Uterus (tissue), 4 donors: ENCODE data around the gene WDR64. TPM values are rescaled to one million over a fixed set of nuclear protein-coding genes. Genes with fewer than 3 reads are reported as not detected.

ENCODE experiments used
- DNase-seq, 2 donors: peaks; one replicate each; pipeline ENCODE4 v3.0.0-alpha.2; 2019 to 2020
- H3K27ac ChIP-seq, 2 donors: fragments of 200-600 bp; sonication (generic); 1 replicate in 1 of 2; 2 replicates in 1 of 2; pipeline ENCODE4 v1.5.1; 2016 to 2018
- H3K27me3 ChIP-seq, 2 donors: fragments of 200-600 bp; sonication (generic); one replicate each; pipeline ENCODE4 v1.5.1; 2018 to 2019; ENCODE audit warnings: control low read depth in 1 of 2
- H3K36me3 ChIP-seq, 2 donors: fragments of 200-600 bp; sonication (generic); one replicate each; pipeline ENCODE4 v1.5.1; 2019; ENCODE audit warnings: control low read depth in 1 of 2
- H3K4me1 ChIP-seq, 2 donors: fragments of 200-600 bp; sonication (generic); one replicate each; pipeline ENCODE4 v1.5.1; 2018 to 2019; ENCODE audit warnings: control low read depth in 1 of 2
- H3K4me3 ChIP-seq, 2 donors: fragments of 200-600 bp; sonication (generic); 1 replicate in 1 of 2; 2 replicates in 1 of 2; pipeline ENCODE4 v1.5.1; 2018 to 2019; ENCODE audit warnings: mild to moderate bottlenecking in 1 of 2
- H3K9me3 ChIP-seq, 2 donors: fragments of 200-600 bp; sonication (generic); one replicate each; pipeline ENCODE4 v1.5.1; 2019; ENCODE audit warnings: control low read depth in 1 of 2
- CTCF ChIP-seq, 4 experiments: fragments of 200-600 bp in 2 of 4; fragments of 450-650 bp in 2 of 4; sonication (generic) in 2 of 4; IDR thresholded peaks; one replicate each; pipeline ENCODE4 v1.5.1; 2016 to 2019; ENCODE audit warnings: antibody characterized with exemption in 4 of 4, mild to moderate bottlenecking in 2 of 4, moderate library complexity in 1 of 4
- POLR2A ChIP-seq, 2 donors: fragments of 450-650 bp; IDR thresholded peaks; one replicate each; pipeline ENCODE4 v1.6.1; 2016; ENCODE audit warnings: antibody characterized with exemption in 2 of 2, mild to moderate bottlenecking in 1 of 2, moderate library complexity in 1 of 2
- intact Hi-C: fragments of 100-400 bp; cut with DNase I; formaldehyde crosslinking; loops from one replicate; pipeline ENCODE4 v1.15.1; 2023; ENCODE audit warnings: low total_unique reads
- total RNA-seq, 4 donors: library from RNA; depleted of rRNA in 3 of 4; stranded (reverse); fragments of >200 nt in 3 of 4; gene quantifications; one replicate each; pipeline versions ENCODE4 v1.1.0 to v1.2.4, GENCODE V29; 2014 to 2023
- donor health status: DM: yes; HTN: yes; CAD: no.

Gene WDR64
- total RNA-seq, 4 donors from 2014 or later, result 0.21 TPM; not detected in 3

GRCh38 chr1:241738284-241739078 is 86.4 kb downstream of the WDR64 start:
- Histone ChIP-seq H3K36me3 (no peaks in the 10 kb centered on the region), H3K4me1 (no peaks in the 10 kb centered on the region), H3K27ac (no peak overlapping the region), H3K9me3 (no peaks in the 10 kb centered on the region), H3K27me3 (no peaks in the 10 kb centered on the region), H3K4me3 (no peak overlapping the region)
- TF ChIP-seq CTCF (IDR thresholded peaks at IDR 0.05) (no peak), POLR2A (IDR thresholded peaks at IDR 0.05) (no peak)
- DNase-seq, result no peak
- intact Hi-C loops, result no loop called here

DNA sequence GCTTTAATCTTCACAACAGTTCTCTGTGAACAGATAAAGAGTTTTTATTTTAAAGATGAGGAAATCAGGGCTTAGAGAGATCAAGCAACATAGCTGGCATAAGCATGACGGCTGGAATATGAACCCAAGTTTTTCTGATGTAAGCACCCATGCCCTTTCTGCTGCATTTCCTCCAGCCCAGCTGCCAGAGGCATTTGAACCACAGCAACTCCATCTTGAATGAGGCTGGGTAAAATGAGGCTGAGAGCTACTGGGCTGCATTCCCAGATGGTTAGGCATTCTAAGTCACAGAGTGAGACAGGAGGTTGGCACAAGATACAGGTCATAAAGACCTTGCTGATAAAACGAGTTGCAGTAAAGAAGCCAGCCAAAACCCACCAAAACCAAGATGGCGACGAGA is 90.0 kb downstream of the WDR64 start:
- TF ChIP-seq CTCF (IDR thresholded peaks at IDR 0.05) (no peak), POLR2A (IDR thresholded peaks at IDR 0.05) (no peak)
- no peaks in the 10 kb centered on the region for H3K4me1 ChIP-seq
- intact Hi-C loops, result no loop called here
- H3K27ac ChIP-seq, result no peak overlapping the region
- H3K27me3 ChIP-seq, result no peaks in the 10 kb centered on the region
- no peaks in the 10 kb centered on the region for H3K9me3 ChIP-seq
- DNase-seq, result no peak
- H3K4me3 ChIP-seq, result no peak overlapping the region
- H3K36me3 ChIP-seq, result no peaks in the 10 kb centered on the region

- no peak for TF ChIP-seq POLR2A (IDR thresholded peaks at IDR 0.05)
- no peak for TF ChIP-seq CTCF (IDR thresholded peaks at IDR 0.05)
Measured at GRCh38 chr1:241744591-241744990, 92.5 kb downstream of the WDR64 start.

DNA sequence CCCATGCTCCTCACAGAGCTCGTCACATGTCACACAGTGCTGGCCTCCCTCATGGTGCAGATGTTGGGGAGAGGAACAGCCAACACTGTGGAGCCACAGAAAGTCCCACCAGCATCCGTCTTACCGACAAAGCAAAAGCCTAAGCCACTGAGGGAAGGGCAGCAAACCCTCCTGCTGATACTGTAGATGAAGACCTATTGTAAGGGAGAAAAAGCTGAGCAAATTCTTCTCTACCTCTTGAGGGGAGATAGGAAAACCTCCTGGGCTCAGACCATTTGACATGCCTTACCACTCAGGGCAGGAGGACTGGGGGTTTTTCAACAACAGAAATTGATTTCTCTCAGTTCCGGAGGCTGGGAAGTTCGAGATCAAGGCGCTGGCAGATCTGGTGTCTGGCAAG is 95.9 kb downstream of the WDR64 start:
- Histone ChIP-seq H3K4me3 (no peak overlapping the region), H3K4me1 (no peaks in the 10 kb centered on the region), H3K36me3 (no peaks in the 10 kb centered on the region), H3K9me3 (no peaks in the 10 kb centered on the region), H3K27ac (no peak overlapping the region), H3K27me3 (no peaks in the 10 kb centered on the region)
- no peak for DNase-seq
- TF ChIP-seq CTCF (IDR thresholded peaks at IDR 0.05) (no peak), POLR2A (IDR thresholded peaks at IDR 0.05) (no peak)
- intact Hi-C loops, result no loop called here

More at GRCh38 chr1:241744591-241744990, 92.5 kb downstream of the WDR64 start:
- Histone ChIP-seq H3K27me3 (no peaks in the 10 kb centered on the region), H3K4me1 (no peaks in the 10 kb centered on the region), H3K27ac (no peak overlapping the region), H3K9me3 (no peaks in the 10 kb centered on the region), H3K4me3 (no peak overlapping the region), H3K36me3 (no peaks in the 10 kb centered on the region)
- no peak for DNase-seq
- intact Hi-C loops, result no loop called here

GRCh38 chr1:241749041-241749944 is 97.2 kb downstream of the WDR64 start:
- intact Hi-C loops, result no loop called here
- Histone ChIP-seq H3K36me3 (no peaks in the 10 kb centered on the region), H3K4me3 (peak overlapping the region in 1 of 2 donors; percentile 32), H3K27ac (no peak overlapping the region), H3K27me3 (no peaks in the 10 kb centered on the region), H3K4me1 (no peaks in the 10 kb centered on the region), H3K9me3 (no peaks in the 10 kb centered on the region)
- TF ChIP-seq CTCF (IDR thresholded peaks at IDR 0.05) (no peak), POLR2A (IDR thresholded peaks at IDR 0.05) (no peak)
- no peak for DNase-seq
